Measurements from ENCODE around the gene CPSF6. TPM values are rescaled to one million over a fixed set of nuclear protein-coding genes. Genes with fewer than 3 reads are reported as not detected.
A peak's percentile ranks its signal among the peaks of the same experiment; 100 is the strongest.

The CPSF6 gene
- total and polyA plus RNA-seq, 4 donors = 16.8 to 64.3 (median 36.2) TPM

DNA sequence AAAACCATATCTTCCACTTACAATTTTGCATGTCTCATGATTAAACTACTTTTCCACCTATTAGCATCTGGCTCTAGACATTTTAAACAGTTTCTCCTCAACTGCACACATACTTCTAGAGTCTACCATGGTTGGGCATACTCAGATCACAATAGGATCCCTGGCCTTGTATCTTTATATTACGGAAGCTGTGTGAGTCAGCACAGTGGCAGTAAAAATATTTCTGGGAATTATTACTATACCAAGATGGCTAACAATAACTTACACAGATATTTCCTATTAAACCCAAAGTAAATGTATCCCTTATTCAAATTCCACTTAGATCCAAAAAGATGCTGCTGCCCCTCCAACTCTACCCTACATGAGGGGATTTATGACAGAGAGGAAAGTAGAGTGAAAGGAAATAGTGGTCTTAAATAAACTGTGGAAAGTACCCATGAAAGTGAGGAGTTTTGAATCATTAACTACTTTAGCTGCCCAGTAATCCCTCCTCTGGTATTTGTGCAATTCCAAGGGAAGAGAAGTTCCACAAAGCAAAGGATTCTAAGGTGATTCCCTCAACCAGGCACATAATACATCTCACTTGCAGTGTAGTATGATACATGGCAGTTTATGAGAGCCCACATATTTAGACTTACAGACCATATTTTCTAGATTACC is 14.0 kb upstream of the CPSF6 start:
- no peaks in the 10 kb centered on the region for H3K9me3 ChIP-seq (ENCODE audit: control insufficient read depth, low read length)
- intact Hi-C loops (cut with DNase I) = no loop called here
- no peak for DNase-seq

DNA sequence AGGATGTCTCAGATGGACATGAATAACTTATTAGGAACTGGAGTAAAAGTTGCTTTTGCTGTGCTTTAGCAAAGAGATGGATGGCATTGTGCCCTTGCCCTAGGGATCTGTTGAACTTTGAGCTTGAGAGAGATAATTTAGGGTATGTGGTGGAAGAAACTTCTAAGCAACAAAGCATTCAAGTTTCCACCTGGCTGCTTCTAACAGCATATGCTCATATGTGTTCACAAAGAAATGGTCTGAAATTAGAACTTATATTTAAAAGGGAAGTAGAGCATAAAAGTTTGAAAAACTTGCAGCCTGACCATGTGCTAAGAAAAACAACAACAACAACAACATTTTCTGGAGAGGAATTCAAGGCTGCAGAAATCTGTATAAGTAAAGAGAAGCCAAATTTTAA is 7.9 kb upstream of the CPSF6 start:
- Histone ChIP-seq H3K4me3 (ENCODE audit: low read length in 2 of 2) (no peak overlapping the region), H3K36me3 (ENCODE audit: control insufficient read depth in 1 of 2, insufficient read depth in 2 of 2, low read length in 1 of 2) (no peaks in the 10 kb centered on the region), H3K4me1 (ENCODE audit: control insufficient read depth in 1 of 2, insufficient read depth in 2 of 2, low read length in 2 of 2) (no peaks in the 10 kb centered on the region), H3K9me3 (ENCODE audit: control insufficient read depth, low read length) (peaks cover 5% of the 10 kb centered on the region), H3K27ac (ENCODE audit: low read depth in 1 of 2, low read length in 2 of 2) (no peak overlapping the region), H3K27me3 (ENCODE audit: control insufficient read depth in 1 of 2, insufficient read depth in 2 of 2, low read length in 1 of 2) (no peaks in the 10 kb centered on the region)
- DNase-seq = no peak
- intact Hi-C loops (cut with DNase I) = no loop called here
- ATAC-seq (ENCODE audit: low FRiP score) = no peak

More for the DNA sequence above, 14.0 kb upstream of the CPSF6 start:
- H3K27me3 ChIP-seq (ENCODE audit: control insufficient read depth in 1 of 2, insufficient read depth in 2 of 2, low read length in 1 of 2) = no peaks in the 10 kb centered on the region
- H3K4me3 ChIP-seq (ENCODE audit: low read length in 2 of 2) = no peak overlapping the region
- ATAC-seq (ENCODE audit: low FRiP score) = no peak
- WGBS, 2 donors = 78 to 83% methylated on average over 1 of the region's 1 CpG
- no peaks in the 10 kb centered on the region for H3K36me3 ChIP-seq (ENCODE audit: control insufficient read depth in 1 of 2, insufficient read depth in 2 of 2, low read length in 1 of 2)
- H3K27ac ChIP-seq (ENCODE audit: low read depth in 1 of 2, low read length in 2 of 2) = no peak overlapping the region
- H3K4me1 ChIP-seq (ENCODE audit: control insufficient read depth in 1 of 2, insufficient read depth in 2 of 2, low read length in 2 of 2) = no peaks in the 10 kb centered on the region

DNA sequence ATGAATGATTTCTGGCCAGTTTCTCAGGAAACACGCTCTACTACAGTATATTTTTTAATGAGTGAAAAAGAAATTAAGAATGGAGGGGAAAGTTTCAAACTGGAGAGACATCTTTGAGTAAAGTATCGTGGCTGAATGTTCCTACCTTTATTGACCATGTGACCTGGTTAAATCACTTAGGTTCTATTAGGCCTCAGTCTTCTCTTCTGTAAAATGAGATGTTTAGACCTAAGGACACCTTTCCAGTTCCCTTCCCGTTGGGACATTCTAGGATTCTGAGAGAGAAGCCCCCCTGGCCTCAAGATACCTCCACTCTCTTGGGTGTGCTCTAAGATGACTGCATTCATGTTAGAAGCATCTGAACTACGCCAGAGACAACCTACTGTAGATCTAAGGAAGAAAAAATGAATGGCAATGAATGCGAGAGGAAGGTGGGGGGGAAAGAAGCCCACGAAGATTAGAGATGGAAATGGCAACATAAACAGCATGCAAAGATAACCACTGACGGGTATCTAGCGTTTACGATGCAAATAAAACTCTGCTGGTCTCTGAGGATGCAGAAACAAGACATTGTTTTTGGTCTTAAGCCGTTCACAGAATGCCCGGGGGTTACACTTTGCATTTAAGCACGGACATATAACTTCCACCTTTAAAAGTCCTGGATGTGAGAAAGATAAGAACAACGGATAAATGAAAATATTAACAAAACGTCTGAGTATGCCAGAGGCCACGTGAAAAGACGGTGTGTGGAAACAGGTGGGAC is 599 bp upstream of the CPSF6 start:
- 16 to 18% methylated on average over 16 of the region's 16 CpGs for WGBS, 2 donors
- DNase-seq (no peak), ATAC-seq (ENCODE audit: low FRiP score) (no peak)
- intact Hi-C loops (cut with DNase I) = no loop called here
- no peaks in the 10 kb centered on the region for H3K9me3 ChIP-seq (ENCODE audit: control insufficient read depth, low read length)
- H3K4me1 ChIP-seq (ENCODE audit: control insufficient read depth in 1 of 2, insufficient read depth in 2 of 2, low read length in 2 of 2) = peaks cover 0 to 2% of the 10 kb centered on the region in 2 donors
- H3K36me3 ChIP-seq (ENCODE audit: control insufficient read depth in 1 of 2, insufficient read depth in 2 of 2, low read length in 1 of 2) = no peaks in the 10 kb centered on the region
- no peaks in the 10 kb centered on the region for H3K27me3 ChIP-seq (ENCODE audit: control insufficient read depth in 1 of 2, insufficient read depth in 2 of 2, low read length in 1 of 2)
- peak overlapping the region; percentile 56 to 62 for H3K27ac ChIP-seq (ENCODE audit: low read depth in 1 of 2, low read length in 2 of 2)
- peak overlapping the region; percentile 55 to 81 for H3K4me3 ChIP-seq (ENCODE audit: low read length in 2 of 2)

DNA sequence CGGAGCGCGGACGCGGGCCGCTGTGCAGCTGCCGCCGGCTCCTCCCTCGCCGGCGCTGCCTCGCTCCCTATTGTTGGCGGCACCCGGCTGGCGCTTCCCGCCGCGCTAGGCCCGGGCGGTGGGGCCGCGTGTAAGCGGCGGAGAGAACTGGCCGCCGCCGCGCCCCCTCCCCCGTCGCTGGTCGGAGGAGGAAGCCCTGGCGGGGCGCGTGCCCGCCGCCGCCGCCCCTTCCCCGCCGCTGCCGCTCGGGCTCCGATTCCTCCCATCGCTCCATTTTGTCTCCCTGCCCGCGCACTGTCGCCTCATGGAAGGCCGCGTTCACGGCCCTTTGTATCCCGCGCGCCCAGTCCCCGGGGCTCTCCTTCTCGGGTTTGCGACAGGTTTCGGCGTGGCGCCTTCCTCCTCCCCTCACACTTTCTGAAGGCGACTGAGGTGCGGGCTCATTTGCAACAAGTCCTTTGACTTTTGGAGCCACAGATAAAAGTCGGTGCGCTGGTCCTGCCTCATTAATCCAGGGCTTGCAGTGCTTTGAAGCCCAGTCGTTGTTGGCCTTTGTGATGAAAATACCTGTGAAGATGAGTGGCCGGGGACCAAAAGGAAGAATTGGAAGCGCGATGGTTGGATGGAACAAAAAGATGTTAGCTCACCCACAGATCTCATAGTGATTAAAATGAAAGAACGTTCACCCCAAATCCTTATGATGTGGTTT is 707 bp downstream of the CPSF6 start:
- no peaks in the 10 kb centered on the region for H3K36me3 ChIP-seq (ENCODE audit: control insufficient read depth in 1 of 2, insufficient read depth in 2 of 2, low read length in 1 of 2)
- H3K9me3 ChIP-seq (ENCODE audit: control insufficient read depth, low read length) = no peaks in the 10 kb centered on the region
- ATAC-seq (ENCODE audit: low FRiP score) = peak; percentile 49
- intact Hi-C loops (cut with DNase I) = loop anchor here in 1 of 2 donors (5.0 kb wide), 1 partner anchor 83 kb away; no protein-coding TSS in a partner anchor
- peaks cover 0 to 4% of the 10 kb centered on the region in 2 donors for H3K4me1 ChIP-seq (ENCODE audit: control insufficient read depth in 1 of 2, insufficient read depth in 2 of 2, low read length in 2 of 2)
- H3K4me3 ChIP-seq (ENCODE audit: low read length in 2 of 2) = peak overlapping the region; percentile 86 to 99
- H3K27me3 ChIP-seq (ENCODE audit: control insufficient read depth in 1 of 2, insufficient read depth in 2 of 2, low read length in 1 of 2) = no peaks in the 10 kb centered on the region
- H3K27ac ChIP-seq (ENCODE audit: low read depth in 1 of 2, low read length in 2 of 2) = peak overlapping the region; percentile 88 to 91
- DNase-seq = peak; percentile 71 to 82
- 0% methylated on average over 36 to 68 of the region's 68 CpGs for WGBS, 2 donors

DNA sequence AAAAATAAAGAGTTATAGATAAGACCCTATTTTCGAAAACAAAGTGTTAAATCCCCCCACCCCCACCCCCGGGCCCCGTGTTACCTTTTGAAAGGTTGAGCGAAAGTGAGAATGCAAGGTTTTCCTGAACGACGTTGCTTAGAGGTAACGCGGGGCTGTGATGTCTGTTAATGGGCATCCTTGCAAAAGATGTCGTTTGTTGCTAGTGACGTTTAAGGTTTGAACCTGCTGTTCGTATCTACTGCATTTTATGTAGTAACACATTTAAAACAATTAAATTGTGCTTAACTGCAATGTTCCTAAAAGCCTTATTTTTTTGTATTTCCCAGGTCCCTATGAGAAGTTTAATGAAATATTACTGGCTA is 1.2 kb downstream of the CPSF6 start:
- no peaks in the 10 kb centered on the region for H3K27me3 ChIP-seq (ENCODE audit: control insufficient read depth in 1 of 2, insufficient read depth in 2 of 2, low read length in 1 of 2)
- DNase-seq = no peak
- intact Hi-C loops (cut with DNase I) = loop anchor here in 1 of 2 donors (5.0 kb wide), 1 partner anchor 83 kb away; no protein-coding TSS in a partner anchor
- WGBS, 2 donors = 1 to 3% methylated on average over 11 of the region's 11 CpGs
- H3K27ac ChIP-seq (ENCODE audit: low read depth in 1 of 2, low read length in 2 of 2) = no peak overlapping the region
- H3K4me1 ChIP-seq (ENCODE audit: control insufficient read depth in 1 of 2, insufficient read depth in 2 of 2, low read length in 2 of 2) = peaks cover 0 to 4% of the 10 kb centered on the region in 2 donors
- ATAC-seq (ENCODE audit: low FRiP score) = no peak
- no peaks in the 10 kb centered on the region for H3K36me3 ChIP-seq (ENCODE audit: control insufficient read depth in 1 of 2, insufficient read depth in 2 of 2, low read length in 1 of 2)
- H3K4me3 ChIP-seq (ENCODE audit: low read length in 2 of 2) = peak overlapping the region; percentile 86 to 99
- no peaks in the 10 kb centered on the region for H3K9me3 ChIP-seq (ENCODE audit: control insufficient read depth, low read length)

DNA sequence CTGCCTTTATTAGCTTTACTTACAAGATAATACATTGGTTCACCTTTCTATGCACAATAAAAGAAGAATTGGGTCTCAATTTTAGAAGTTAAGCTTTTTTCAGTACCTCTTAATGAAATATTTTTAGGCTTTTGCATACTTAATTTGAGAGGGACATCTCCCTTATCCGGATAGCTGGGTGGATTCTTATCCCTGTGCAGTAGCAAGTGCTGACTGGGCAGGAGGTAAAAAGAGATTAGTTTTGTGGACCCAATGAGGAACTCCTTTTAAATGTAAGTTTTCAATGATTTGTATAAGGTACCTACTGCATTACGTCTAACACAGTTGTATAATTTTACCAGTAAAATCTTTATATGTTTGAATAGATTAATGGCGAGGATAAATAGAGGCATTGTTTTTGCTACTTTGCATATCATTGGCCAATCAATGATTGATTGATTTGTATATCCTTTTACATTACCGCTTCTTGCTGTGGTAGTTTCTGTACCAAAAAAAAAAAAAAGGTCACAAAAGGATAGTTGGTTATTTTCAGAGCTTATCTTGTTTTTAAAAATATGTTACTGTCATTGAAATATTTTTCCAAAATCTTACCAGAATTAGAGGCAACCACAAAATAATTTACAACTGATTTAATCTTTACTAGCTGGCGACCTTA is 2.2 kb downstream of the CPSF6 start:
- DNase-seq (no peak), ATAC-seq (ENCODE audit: low FRiP score) (no peak)
- intact Hi-C loops (cut with DNase I) = loop anchor here in 1 of 2 donors (5.0 kb wide), 1 partner anchor 84 kb away; no protein-coding TSS in a partner anchor
- H3K27ac ChIP-seq (ENCODE audit: low read depth in 1 of 2, low read length in 2 of 2) = no peak overlapping the region
- no peak overlapping the region for H3K4me3 ChIP-seq (ENCODE audit: low read length in 2 of 2)
- peaks cover 0 to 4% of the 10 kb centered on the region in 2 donors for H3K4me1 ChIP-seq (ENCODE audit: control insufficient read depth in 1 of 2, insufficient read depth in 2 of 2, low read length in 2 of 2)
- no peaks in the 10 kb centered on the region for H3K27me3 ChIP-seq (ENCODE audit: control insufficient read depth in 1 of 2, insufficient read depth in 2 of 2, low read length in 1 of 2)
- H3K36me3 ChIP-seq (ENCODE audit: control insufficient read depth in 1 of 2, insufficient read depth in 2 of 2, low read length in 1 of 2) = no peaks in the 10 kb centered on the region
- WGBS, 2 donors = 58 to 59% methylated on average over 5 of the region's 5 CpGs
- H3K9me3 ChIP-seq (ENCODE audit: control insufficient read depth, low read length) = no peaks in the 10 kb centered on the region

DNA sequence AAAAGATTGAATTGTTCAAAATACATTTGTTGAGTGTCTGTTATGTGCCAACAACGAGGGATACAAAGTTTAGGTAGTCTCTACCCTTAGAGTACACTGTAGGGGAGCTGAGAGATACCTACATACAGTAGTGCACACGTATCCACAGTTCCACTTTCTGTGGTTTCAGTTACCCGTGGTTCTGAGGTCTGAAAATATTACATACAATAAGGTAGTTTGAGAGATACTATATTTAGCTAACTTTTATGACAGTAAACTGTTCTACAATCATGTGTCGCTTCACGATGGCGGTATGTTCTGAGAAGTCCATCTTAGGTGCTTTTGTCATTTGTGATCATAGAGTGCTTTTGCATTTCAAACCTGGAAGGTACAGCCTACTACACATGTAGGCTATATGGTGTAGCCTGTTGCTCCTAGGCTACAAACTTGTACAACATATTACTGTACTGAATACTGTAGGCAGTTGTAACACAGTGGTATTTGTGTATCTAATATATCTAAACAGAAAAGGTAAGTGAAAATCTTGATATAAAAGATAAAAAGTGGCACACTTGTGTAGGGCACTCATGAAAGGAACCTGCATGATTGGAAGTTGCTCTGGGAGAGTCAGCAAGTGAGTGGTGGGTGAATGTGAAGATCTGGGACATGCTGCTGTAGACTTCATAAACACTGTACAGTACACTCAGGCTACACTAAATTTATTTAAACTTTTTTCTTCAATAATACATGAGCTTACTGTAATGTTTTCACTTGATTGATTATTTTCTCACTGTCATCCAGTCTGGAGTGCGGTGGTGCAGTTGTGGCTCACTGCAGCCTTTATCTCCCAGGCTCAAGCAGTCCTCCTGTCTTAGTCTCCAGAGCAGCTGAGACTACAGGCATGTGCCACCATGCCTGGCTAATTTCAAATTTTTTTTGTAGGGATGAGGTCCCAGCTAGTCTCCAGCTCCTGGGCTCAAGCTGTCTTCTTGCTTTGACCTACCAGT is 4.0 kb downstream of the CPSF6 start:
- DNase-seq (no peak), ATAC-seq (ENCODE audit: low FRiP score) (no peak)
- Histone ChIP-seq H3K27ac (ENCODE audit: low read depth in 1 of 2, low read length in 2 of 2) (no peak overlapping the region), H3K27me3 (ENCODE audit: control insufficient read depth in 1 of 2, insufficient read depth in 2 of 2, low read length in 1 of 2) (no peaks in the 10 kb centered on the region), H3K4me3 (ENCODE audit: low read length in 2 of 2) (no peak overlapping the region), H3K4me1 (ENCODE audit: control insufficient read depth in 1 of 2, insufficient read depth in 2 of 2, low read length in 2 of 2) (peaks cover 0 to 4% of the 10 kb centered on the region in 2 donors), H3K9me3 (ENCODE audit: control insufficient read depth, low read length) (no peaks in the 10 kb centered on the region), H3K36me3 (ENCODE audit: control insufficient read depth in 1 of 2, insufficient read depth in 2 of 2, low read length in 1 of 2) (no peaks in the 10 kb centered on the region)
- 79 to 81% methylated on average over 7 of the region's 7 CpGs for WGBS, 2 donors
- intact Hi-C loops (cut with DNase I) = loop anchor here in 1 of 2 donors (5.0 kb wide), 1 partner anchor 86 kb away; no protein-coding TSS in a partner anchor

Measured in aorta (tissue), 5 donors.